ENCODE measurements around the gene MYLK4. TPM values are rescaled to one million over a fixed set of nuclear protein-coding genes. Genes with fewer than 3 reads are reported as not detected.

MYLK4 gene
- total and polyA plus RNA-seq, 4 donors: 0.07 to 0.65 (median 0.39) TPM

DNA sequence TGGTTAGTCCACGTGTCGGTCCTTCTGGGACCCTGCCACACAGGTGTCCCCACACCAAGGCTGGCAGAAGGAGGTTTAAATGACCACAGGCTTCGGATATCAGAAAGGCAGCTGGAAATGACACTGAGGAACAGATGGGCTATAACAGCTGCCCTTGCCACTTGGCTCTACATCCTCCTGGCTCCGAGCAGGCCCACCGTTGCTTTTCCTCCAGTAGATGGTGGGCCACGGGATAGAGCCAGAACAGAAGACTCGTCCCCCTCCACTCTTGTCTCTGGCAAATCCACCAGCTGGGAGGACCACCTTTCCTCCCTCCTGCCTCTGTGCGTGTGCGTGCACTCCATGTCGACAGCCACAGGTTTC, 32.1 kb upstream of the MYLK4 start:
- no peak overlapping the region for H3K4me3 ChIP-seq (ENCODE audit: low read depth in 1 of 3, low read length in 3 of 3)
- no peaks in the 10 kb centered on the region for H3K9me3 ChIP-seq (ENCODE audit: control insufficient read depth in 4 of 4, low read length in 3 of 4)
- no peak overlapping the region for H3K9ac ChIP-seq (ENCODE audit: low read depth in 1 of 2, low read length in 2 of 2)
- no peaks in the 10 kb centered on the region for H3K4me1 ChIP-seq (ENCODE audit: control insufficient read depth in 4 of 4, insufficient read depth in 4 of 4, low read length in 3 of 4)
- TF ChIP-seq RXRA (IDR thresholded peaks at IDR 0.05) (no peak), NR2F2 (IDR thresholded peaks at IDR 0.05) (no peak), YY1 (IDR thresholded peaks at IDR 0.05) (no peak), RAD21 (IDR thresholded peaks at IDR 0.05) (no peak), TAF1 (conservative IDR thresholded peaks at IDR 0.05) (no peak), EGR1 (IDR thresholded peaks at IDR 0.05; ENCODE audit: low read depth in 2 of 2) (no peak), GABPA (IDR thresholded peaks at IDR 0.05 in 1 of 2, conservative IDR thresholded peaks at IDR 0.05 in 1 of 2) (no peak), FOXA2 (IDR thresholded peaks at IDR 0.05) (no peak), HNF4A (conservative IDR thresholded peaks at IDR 0.05) (no peak), FOXA1 (IDR thresholded peaks at IDR 0.05) (no peak), JUND (IDR thresholded peaks at IDR 0.05) (no peak), HNF4G (IDR thresholded peaks at IDR 0.05) (no peak)
- TF ChIP-seq, protein P1, sequence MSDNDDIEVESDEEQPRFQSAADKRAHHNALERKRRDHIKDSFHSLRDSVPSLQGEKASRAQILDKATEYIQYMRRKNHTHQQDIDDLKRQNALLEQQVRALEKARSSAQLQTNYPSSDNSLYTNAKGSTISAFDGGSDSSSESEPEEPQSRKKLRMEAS (IDR thresholded peaks at IDR 0.05): no peak
- TF ChIP-seq, protein P2, sequence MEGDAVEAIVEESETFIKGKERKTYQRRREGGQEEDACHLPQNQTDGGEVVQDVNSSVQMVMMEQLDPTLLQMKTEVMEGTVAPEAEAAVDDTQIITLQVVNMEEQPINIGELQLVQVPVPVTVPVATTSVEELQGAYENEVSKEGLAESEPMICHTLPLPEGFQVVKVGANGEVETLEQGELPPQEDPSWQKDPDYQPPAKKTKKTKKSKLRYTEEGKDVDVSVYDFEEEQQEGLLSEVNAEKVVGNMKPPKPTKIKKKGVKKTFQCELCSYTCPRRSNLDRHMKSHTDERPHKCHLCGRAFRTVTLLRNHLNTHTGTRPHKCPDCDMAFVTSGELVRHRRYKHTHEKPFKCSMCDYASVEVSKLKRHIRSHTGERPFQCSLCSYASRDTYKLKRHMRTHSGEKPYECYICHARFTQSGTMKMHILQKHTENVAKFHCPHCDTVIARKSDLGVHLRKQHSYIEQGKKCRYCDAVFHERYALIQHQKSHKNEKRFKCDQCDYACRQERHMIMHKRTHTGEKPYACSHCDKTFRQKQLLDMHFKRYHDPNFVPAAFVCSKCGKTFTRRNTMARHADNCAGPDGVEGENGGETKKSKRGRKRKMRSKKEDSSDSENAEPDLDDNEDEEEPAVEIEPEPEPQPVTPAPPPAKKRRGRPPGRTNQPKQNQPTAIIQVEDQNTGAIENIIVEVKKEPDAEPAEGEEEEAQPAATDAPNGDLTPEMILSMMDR (IDR thresholded peaks at IDR 0.05; ENCODE audit: low read depth, low read length, missing input control): no peak
- TF ChIP-seq, protein P3, sequence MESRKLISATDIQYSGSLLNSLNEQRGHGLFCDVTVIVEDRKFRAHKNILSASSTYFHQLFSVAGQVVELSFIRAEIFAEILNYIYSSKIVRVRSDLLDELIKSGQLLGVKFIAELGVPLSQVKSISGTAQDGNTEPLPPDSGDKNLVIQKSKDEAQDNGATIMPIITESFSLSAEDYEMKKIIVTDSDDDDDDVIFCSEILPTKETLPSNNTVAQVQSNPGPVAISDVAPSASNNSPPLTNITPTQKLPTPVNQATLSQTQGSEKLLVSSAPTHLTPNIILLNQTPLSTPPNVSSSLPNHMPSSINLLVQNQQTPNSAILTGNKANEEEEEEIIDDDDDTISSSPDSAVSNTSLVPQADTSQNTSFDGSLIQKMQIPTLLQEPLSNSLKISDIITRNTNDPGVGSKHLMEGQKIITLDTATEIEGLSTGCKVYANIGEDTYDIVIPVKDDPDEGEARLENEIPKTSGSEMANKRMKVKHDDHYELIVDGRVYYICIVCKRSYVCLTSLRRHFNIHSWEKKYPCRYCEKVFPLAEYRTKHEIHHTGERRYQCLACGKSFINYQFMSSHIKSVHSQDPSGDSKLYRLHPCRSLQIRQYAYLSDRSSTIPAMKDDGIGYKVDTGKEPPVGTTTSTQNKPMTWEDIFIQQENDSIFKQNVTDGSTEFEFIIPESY (IDR thresholded peaks at IDR 0.05): no peak
- TF ChIP-seq, protein P4, sequence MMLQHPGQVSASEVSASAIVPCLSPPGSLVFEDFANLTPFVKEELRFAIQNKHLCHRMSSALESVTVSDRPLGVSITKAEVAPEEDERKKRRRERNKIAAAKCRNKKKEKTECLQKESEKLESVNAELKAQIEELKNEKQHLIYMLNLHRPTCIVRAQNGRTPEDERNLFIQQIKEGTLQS (IDR thresholded peaks at IDR 0.05): no peak
- TF ChIP-seq, protein P5, sequence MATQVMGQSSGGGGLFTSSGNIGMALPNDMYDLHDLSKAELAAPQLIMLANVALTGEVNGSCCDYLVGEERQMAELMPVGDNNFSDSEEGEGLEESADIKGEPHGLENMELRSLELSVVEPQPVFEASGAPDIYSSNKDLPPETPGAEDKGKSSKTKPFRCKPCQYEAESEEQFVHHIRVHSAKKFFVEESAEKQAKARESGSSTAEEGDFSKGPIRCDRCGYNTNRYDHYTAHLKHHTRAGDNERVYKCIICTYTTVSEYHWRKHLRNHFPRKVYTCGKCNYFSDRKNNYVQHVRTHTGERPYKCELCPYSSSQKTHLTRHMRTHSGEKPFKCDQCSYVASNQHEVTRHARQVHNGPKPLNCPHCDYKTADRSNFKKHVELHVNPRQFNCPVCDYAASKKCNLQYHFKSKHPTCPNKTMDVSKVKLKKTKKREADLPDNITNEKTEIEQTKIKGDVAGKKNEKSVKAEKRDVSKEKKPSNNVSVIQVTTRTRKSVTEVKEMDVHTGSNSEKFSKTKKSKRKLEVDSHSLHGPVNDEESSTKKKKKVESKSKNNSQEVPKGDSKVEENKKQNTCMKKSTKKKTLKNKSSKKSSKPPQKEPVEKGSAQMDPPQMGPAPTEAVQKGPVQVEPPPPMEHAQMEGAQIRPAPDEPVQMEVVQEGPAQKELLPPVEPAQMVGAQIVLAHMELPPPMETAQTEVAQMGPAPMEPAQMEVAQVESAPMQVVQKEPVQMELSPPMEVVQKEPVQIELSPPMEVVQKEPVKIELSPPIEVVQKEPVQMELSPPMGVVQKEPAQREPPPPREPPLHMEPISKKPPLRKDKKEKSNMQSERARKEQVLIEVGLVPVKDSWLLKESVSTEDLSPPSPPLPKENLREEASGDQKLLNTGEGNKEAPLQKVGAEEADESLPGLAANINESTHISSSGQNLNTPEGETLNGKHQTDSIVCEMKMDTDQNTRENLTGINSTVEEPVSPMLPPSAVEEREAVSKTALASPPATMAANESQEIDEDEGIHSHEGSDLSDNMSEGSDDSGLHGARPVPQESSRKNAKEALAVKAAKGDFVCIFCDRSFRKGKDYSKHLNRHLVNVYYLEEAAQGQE (IDR thresholded peaks at IDR 0.05): no peak
- H3K36me3 ChIP-seq (ENCODE audit: control insufficient read depth in 4 of 4, insufficient read depth in 3 of 4, low read depth in 1 of 4, low read length in 3 of 4): peaks cover 2 to 28% (median 22%) of the 10 kb centered on the region in 4 donors
- H3K27ac ChIP-seq (ENCODE audit: low read depth in 1 of 2, low read length in 2 of 2): no peak overlapping the region
- H3K27me3 ChIP-seq (ENCODE audit: control insufficient read depth in 4 of 4, insufficient read depth in 4 of 4, low read length in 3 of 4): no peaks in the 10 kb centered on the region
- DNase-seq (ENCODE audit: low spot score): no peak
- 84% methylated on average over 10 of the region's 10 CpGs for WGBS

DNA sequence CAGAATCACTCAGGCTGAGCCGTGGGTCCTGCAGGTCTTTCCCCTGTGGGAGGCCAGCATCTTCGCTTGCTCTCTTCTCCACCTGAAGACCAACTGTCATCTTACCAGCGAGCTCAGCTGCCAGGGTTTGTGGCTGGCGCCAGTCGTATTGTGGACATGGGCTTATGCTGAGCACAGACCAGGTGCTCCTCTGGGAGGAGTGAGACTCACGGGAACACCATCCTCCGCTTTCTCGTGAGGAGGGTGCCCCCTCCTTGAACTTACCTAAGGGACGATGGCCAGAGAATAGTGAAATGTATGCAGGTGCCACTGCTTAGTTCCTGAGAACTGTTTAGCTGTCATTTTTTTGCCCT, 31.6 kb upstream of the MYLK4 start:
- no peak overlapping the region for H3K27ac ChIP-seq (ENCODE audit: low read depth in 1 of 2, low read length in 2 of 2)
- H3K4me3 ChIP-seq (ENCODE audit: low read depth in 1 of 3, low read length in 3 of 3): no peak overlapping the region
- H3K36me3 ChIP-seq (ENCODE audit: control insufficient read depth in 4 of 4, insufficient read depth in 3 of 4, low read depth in 1 of 4, low read length in 3 of 4): peaks cover 2 to 28% (median 22%) of the 10 kb centered on the region in 4 donors
- TF ChIP-seq, protein P4 (IDR thresholded peaks at IDR 0.05): no peak
- TF ChIP-seq, protein P2 (IDR thresholded peaks at IDR 0.05; ENCODE audit: low read depth, low read length, missing input control): no peak
- no peak for TF ChIP-seq TAF1 (conservative IDR thresholded peaks at IDR 0.05)
- no peak for TF ChIP-seq HNF4G (IDR thresholded peaks at IDR 0.05)
- TF ChIP-seq RXRA (IDR thresholded peaks at IDR 0.05): no peak
- no peak for TF ChIP-seq GABPA (IDR thresholded peaks at IDR 0.05 in 1 of 2, conservative IDR thresholded peaks at IDR 0.05 in 1 of 2)
- TF ChIP-seq, protein P1 (IDR thresholded peaks at IDR 0.05): no peak
- TF ChIP-seq RAD21 (IDR thresholded peaks at IDR 0.05): no peak
- no peak for TF ChIP-seq HNF4A (conservative IDR thresholded peaks at IDR 0.05)
- TF ChIP-seq EGR1 (IDR thresholded peaks at IDR 0.05; ENCODE audit: low read depth in 2 of 2): no peak
- TF ChIP-seq, protein P3 (IDR thresholded peaks at IDR 0.05): no peak
- no peak for TF ChIP-seq FOXA1 (IDR thresholded peaks at IDR 0.05)
- no peak overlapping the region for H3K9ac ChIP-seq (ENCODE audit: low read depth in 1 of 2, low read length in 2 of 2)
- 96% methylated on average over 9 of the region's 9 CpGs for WGBS
- no peaks in the 10 kb centered on the region for H3K9me3 ChIP-seq (ENCODE audit: control insufficient read depth in 4 of 4, low read length in 3 of 4)
- H3K4me1 ChIP-seq (ENCODE audit: control insufficient read depth in 4 of 4, insufficient read depth in 4 of 4, low read length in 3 of 4): no peaks in the 10 kb centered on the region
- peak; percentile 30 for DNase-seq (ENCODE audit: low spot score)
- no peaks in the 10 kb centered on the region for H3K27me3 ChIP-seq (ENCODE audit: control insufficient read depth in 4 of 4, insufficient read depth in 4 of 4, low read length in 3 of 4)
